Measurements from ENCODE around the gene ATP2A1.

The ATP2A1 gene

DNA sequence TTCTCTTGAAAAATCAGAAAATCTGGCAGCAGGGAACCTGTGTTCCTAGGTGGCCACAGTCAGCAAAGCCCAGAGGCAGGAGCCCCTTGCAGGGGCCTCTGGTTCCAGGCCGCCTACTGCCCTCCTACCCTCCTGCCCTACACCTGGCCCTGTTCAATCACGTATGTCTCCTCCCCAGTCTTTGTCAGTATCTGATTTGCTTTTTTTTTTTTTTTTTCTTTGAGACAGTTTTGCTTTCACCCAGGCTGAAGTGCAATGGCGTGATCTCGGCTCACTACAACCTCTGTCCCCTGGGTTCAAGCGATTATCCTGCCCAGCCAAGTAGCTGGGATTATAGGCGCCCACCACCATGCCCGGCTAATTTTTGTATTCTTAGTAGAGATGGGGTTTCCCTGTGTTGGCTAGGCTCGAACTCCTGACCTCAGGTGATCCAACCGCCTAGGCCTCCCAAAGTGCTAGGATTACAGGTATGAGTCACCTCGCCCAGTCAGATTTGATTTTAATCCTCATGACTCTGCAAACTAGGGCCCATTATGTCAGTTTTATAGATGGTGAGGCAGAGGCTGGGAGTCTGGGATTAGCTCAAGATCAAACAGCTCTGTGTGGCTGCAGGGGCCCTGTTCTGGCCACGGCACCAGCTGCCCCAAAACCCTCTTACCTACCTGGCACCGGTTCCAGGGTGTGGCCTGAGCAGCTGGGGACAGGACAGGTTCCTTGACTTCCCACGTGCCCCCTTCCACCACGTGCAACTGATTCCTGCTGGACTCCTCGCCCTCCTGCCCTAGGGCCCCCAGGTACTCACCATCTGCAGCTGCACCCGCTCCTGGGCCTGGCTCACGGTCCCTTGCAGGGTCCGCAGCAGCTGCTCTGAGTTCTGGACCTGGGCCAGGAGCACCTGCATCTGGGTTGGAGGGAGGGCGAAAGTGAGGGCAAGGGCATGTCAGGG lies 32.1 kb downstream of the ATP2A1 start:
- no peaks in the 10 kb centered on the region for H3K9me3 ChIP-seq (ENCODE audit: low read length)
- H2AFZ ChIP-seq (ENCODE audit: low read length): no peak overlapping the region
- H3K27me3 ChIP-seq (ENCODE audit: insufficient read depth, low read length): no peaks in the 10 kb centered on the region
- H3K9ac ChIP-seq (ENCODE audit: low read length): no peak overlapping the region
- H3F3A ChIP-seq (ENCODE audit: insufficient read depth, low read length): no peaks in the 10 kb centered on the region
- no peaks in the 10 kb centered on the region for H4K20me1 ChIP-seq (ENCODE audit: insufficient read depth, low read length)
- H3K4me1 ChIP-seq (ENCODE audit: insufficient read depth, low read length, severe bottlenecking): peaks cover 15% of the 10 kb centered on the region
- peak overlapping the region; percentile 75 for H3K27ac ChIP-seq (ENCODE audit: low read depth, low read length, poor library complexity, severe bottlenecking)
- TF ChIP-seq EZH2 (IDR thresholded peaks at IDR 0.05; ENCODE audit: borderline replicate concordance, low read length): no peak
- TF ChIP-seq, protein P1, sequence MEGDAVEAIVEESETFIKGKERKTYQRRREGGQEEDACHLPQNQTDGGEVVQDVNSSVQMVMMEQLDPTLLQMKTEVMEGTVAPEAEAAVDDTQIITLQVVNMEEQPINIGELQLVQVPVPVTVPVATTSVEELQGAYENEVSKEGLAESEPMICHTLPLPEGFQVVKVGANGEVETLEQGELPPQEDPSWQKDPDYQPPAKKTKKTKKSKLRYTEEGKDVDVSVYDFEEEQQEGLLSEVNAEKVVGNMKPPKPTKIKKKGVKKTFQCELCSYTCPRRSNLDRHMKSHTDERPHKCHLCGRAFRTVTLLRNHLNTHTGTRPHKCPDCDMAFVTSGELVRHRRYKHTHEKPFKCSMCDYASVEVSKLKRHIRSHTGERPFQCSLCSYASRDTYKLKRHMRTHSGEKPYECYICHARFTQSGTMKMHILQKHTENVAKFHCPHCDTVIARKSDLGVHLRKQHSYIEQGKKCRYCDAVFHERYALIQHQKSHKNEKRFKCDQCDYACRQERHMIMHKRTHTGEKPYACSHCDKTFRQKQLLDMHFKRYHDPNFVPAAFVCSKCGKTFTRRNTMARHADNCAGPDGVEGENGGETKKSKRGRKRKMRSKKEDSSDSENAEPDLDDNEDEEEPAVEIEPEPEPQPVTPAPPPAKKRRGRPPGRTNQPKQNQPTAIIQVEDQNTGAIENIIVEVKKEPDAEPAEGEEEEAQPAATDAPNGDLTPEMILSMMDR (IDR thresholded peaks at IDR 0.05; ENCODE audit: low read length): no peak
- H3K36me3 ChIP-seq (ENCODE audit: insufficient read depth, low read length): peaks cover 35% of the 10 kb centered on the region
- H3K4me3 ChIP-seq (ENCODE audit: low read depth, low read length, poor library complexity, severe bottlenecking): no peak overlapping the region
- H3K9me2 ChIP-seq (ENCODE audit: low read depth, low read length): no peaks in the 10 kb centered on the region
- no peak overlapping the region for H3K4me2 ChIP-seq (ENCODE audit: low read length)
- no peaks in the 10 kb centered on the region for H3K79me2 ChIP-seq (ENCODE audit: insufficient read depth, low read length)

DNA sequence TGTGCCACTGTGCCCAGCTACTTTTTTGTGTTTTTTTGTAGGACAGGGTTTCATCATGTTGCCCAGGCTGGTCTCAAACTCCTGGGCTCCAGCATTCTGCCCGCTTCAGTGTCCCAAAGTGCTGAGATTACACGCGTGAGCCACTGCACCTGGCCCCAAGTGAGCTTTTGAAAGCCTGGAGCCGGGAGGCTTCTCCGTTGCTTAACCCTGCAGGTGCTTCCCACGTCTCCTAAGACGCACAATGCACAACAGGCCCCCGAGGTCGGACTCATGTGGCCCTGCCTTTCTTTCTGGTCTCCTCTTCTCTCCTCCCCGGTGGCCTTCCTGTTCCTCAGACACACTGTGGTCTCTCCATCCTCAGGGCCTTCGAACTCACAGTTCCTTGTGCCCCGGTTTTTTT lies 34.3 kb downstream of the ATP2A1 start:
- Histone ChIP-seq H3K4me3 (ENCODE audit: low read depth, low read length, poor library complexity, severe bottlenecking) (no peak overlapping the region), H3F3A (ENCODE audit: insufficient read depth, low read length) (no peaks in the 10 kb centered on the region), H3K27me3 (ENCODE audit: insufficient read depth, low read length) (no peaks in the 10 kb centered on the region), H3K4me1 (ENCODE audit: insufficient read depth, low read length, severe bottlenecking) (peaks cover 15% of the 10 kb centered on the region), H3K79me2 (ENCODE audit: insufficient read depth, low read length) (no peaks in the 10 kb centered on the region), H2AFZ (ENCODE audit: low read length) (no peak overlapping the region), H3K9ac (ENCODE audit: low read length) (no peak overlapping the region), H3K9me2 (ENCODE audit: low read depth, low read length) (no peaks in the 10 kb centered on the region), H3K27ac (ENCODE audit: low read depth, low read length, poor library complexity, severe bottlenecking) (no peak overlapping the region), H3K9me3 (ENCODE audit: low read length) (no peaks in the 10 kb centered on the region), H3K36me3 (ENCODE audit: insufficient read depth, low read length) (peaks cover 55% of the 10 kb centered on the region), H3K4me2 (ENCODE audit: low read length) (no peak overlapping the region), H4K20me1 (ENCODE audit: insufficient read depth, low read length) (no peaks in the 10 kb centered on the region)
- TF ChIP-seq EZH2 (IDR thresholded peaks at IDR 0.05; ENCODE audit: borderline replicate concordance, low read length): no peak
- TF ChIP-seq, protein P1 (IDR thresholded peaks at IDR 0.05; ENCODE audit: low read length): no peak

DNA sequence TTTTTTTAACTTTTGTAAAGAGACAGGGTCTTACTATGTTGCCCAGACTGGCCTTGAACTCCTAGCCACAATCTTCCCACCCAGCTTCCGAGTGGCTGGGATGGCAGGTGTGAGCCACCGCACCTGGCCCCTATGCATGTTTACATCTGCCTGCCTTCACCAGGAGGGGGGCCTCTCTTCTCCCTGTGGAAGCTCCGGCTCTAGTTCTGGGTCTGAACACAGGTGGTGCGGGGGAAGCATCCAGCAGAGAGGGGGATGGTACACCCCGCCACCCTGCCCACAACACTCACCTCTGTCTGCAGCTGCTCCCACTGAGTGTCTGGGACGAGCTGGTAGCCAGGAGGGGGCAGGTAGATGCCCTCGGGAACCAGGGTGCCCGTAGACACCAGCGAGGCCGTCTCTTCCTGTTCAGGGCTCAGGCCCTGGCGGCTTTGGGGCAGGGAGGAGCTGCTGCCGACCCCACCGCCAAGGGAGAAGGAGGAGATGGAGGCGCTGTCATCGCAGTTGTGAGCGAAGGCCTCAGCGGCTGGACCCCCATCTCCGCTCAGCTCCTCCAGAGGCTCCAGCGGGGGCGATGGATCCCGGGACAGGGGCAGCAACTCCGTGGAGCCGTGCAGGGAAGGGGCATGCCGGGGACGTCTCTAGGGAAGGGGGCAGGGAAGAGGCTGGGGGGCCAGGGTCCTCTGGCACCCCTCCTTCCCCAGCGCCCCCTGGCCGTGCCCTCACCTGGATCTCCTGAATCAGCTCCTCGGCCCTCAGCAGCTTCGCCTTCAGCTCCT lies 35.8 kb downstream of the ATP2A1 start:
- H2AFZ ChIP-seq (ENCODE audit: low read length): no peak overlapping the region
- no peaks in the 10 kb centered on the region for H3F3A ChIP-seq (ENCODE audit: insufficient read depth, low read length)
- H3K9ac ChIP-seq (ENCODE audit: low read length): no peak overlapping the region
- no peak overlapping the region for H3K4me3 ChIP-seq (ENCODE audit: low read depth, low read length, poor library complexity, severe bottlenecking)
- H3K9me2 ChIP-seq (ENCODE audit: low read depth, low read length): no peaks in the 10 kb centered on the region
- no peak overlapping the region for H3K27ac ChIP-seq (ENCODE audit: low read depth, low read length, poor library complexity, severe bottlenecking)
- H3K4me1 ChIP-seq (ENCODE audit: insufficient read depth, low read length, severe bottlenecking): peaks cover 15% of the 10 kb centered on the region
- TF ChIP-seq, protein P1 (IDR thresholded peaks at IDR 0.05; ENCODE audit: low read length): no peak
- TF ChIP-seq EZH2 (IDR thresholded peaks at IDR 0.05; ENCODE audit: borderline replicate concordance, low read length): no peak
- no peaks in the 10 kb centered on the region for H3K27me3 ChIP-seq (ENCODE audit: insufficient read depth, low read length)
- no peaks in the 10 kb centered on the region for H4K20me1 ChIP-seq (ENCODE audit: insufficient read depth, low read length)
- no peak overlapping the region for H3K4me2 ChIP-seq (ENCODE audit: low read length)
- H3K9me3 ChIP-seq (ENCODE audit: low read length): no peaks in the 10 kb centered on the region
- H3K36me3 ChIP-seq (ENCODE audit: insufficient read depth, low read length): peaks cover 56% of the 10 kb centered on the region
- no peaks in the 10 kb centered on the region for H3K79me2 ChIP-seq (ENCODE audit: insufficient read depth, low read length)
